Coronary artery (tissue), 2 donors: ENCODE data around the gene DDRGK1.
A peak's percentile ranks its signal among the peaks of the same experiment; 100 is the strongest.

Source experiments
- DNase-seq: peaks from one replicate; pipeline ENCODE4 v3.0.0-alpha.2; 2017; ENCODE audit warnings: low spot score
- H3K27ac ChIP-seq, 2 donors: fragments of 200-600 bp; sonication (generic); one replicate each; pipeline ENCODE4 v1.5.1; 2016 to 2019
- H3K4me3 ChIP-seq: fragments of 200-600 bp; sonication (generic); 2 replicates; pipeline ENCODE4 v1.5.1; 2016; ENCODE audit warnings: mild to moderate bottlenecking, moderate library complexity
- TF ChIP-seq, protein P1 (sequence below): fragments of 200-600 bp; sonication (generic); IDR thresholded peaks from one replicate; pipeline ENCODE4 v1.5.1; 2019; ENCODE audit warnings: antibody characterized with exemption

DDRGK1 gene

GRCh38 chr20:3204124-3204794, at the start of gene DDRGK1:
DDRGK1 (minus strand) TSS chr20:3204682; CDS start chr20:3204627, 55 bp downstream.
- TF ChIP-seq, protein P1, sequence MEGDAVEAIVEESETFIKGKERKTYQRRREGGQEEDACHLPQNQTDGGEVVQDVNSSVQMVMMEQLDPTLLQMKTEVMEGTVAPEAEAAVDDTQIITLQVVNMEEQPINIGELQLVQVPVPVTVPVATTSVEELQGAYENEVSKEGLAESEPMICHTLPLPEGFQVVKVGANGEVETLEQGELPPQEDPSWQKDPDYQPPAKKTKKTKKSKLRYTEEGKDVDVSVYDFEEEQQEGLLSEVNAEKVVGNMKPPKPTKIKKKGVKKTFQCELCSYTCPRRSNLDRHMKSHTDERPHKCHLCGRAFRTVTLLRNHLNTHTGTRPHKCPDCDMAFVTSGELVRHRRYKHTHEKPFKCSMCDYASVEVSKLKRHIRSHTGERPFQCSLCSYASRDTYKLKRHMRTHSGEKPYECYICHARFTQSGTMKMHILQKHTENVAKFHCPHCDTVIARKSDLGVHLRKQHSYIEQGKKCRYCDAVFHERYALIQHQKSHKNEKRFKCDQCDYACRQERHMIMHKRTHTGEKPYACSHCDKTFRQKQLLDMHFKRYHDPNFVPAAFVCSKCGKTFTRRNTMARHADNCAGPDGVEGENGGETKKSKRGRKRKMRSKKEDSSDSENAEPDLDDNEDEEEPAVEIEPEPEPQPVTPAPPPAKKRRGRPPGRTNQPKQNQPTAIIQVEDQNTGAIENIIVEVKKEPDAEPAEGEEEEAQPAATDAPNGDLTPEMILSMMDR = no peak
- H3K4me3 ChIP-seq = peak within 1 kb of the TSS; percentile 86
- peak; percentile 87 for DNase-seq
- peak within 1 kb of the TSS; percentile 69 to 93 for H3K27ac ChIP-seq

DNA sequence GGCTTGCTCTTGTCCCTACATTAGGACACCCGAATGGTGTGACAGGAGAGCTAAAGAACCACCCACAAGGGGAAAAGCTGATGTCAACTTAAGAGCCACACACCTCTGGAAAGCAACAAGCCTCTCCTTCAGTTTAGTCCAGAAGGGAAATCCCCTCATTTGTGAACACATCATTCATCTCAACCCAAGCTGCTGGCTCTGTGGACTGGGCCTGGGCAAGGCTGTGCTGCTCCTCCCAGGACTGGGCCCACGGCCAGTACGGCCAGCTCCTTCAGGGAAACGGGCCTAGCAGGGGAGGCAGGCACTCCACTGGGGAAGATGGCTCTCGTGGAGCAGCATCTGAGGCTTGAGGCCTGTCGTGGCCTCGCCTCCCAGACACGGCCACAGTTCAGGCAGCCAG, 47.3 kb upstream of the DDRGK1 start:
- DNase-seq = no peak
- H3K4me3 ChIP-seq = no peak overlapping the region
- H3K27ac ChIP-seq = no peak overlapping the region
- TF ChIP-seq, protein P1 = no peak

GRCh38 chr20:3250091-3250504, 45.6 kb upstream of the DDRGK1 start:
- no peak overlapping the region for H3K27ac ChIP-seq
- TF ChIP-seq, protein P1 = no peak
- no peak overlapping the region for H3K4me3 ChIP-seq
- no peak for DNase-seq

- H3K27ac ChIP-seq = no peak overlapping the region
- H3K4me3 ChIP-seq = peak overlapping the region; percentile 56
- DNase-seq = no peak
- TF ChIP-seq, protein P1 = no peak
Observed at GRCh38 chr20:3248993-3249347, 44.5 kb upstream of the DDRGK1 start.

DNA sequence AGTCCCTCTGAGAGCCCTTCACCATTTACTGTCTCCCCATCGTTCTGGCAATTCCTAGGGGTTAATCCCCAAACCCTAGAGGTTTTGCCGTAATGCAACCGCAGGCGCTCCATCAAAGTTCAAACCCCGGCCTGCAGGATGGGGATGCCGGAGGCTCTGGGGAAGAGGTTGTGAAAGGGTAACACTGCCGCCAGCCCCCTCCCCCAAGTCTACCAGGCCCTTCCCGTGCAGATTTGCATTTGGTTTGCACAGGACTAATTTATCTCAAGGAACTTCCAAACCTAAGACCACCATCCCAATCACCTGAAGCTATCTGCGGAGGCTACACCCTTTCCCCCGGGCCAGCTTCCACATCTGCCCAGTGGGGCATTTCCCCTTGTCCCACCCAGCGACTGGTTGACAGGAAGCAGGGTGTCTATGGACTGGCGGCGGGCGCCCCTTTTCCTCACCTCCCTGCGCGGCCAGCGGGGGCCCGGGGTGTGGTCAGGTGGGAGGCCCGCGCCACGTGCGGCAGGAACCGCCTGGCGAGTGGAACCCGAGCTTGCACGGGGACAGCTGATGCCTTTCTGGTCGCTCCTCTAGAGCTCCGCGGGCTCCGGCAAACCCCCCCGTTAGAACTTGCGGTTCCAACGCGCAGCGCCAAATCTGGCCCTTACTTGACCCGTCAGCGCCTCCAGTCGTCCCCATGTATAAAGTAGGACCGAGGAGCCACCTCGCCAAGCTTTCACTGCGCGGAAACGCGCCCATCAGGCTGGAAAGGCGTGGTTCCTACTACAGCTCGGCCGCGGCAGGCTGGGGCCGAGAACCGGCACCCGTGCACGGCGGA, 43.9 kb upstream of the DDRGK1 start:
- no peak overlapping the region for H3K27ac ChIP-seq
- TF ChIP-seq, protein P1 = no peak
- DNase-seq = no peak
- H3K4me3 ChIP-seq = peak overlapping the region; percentile 56

DNA sequence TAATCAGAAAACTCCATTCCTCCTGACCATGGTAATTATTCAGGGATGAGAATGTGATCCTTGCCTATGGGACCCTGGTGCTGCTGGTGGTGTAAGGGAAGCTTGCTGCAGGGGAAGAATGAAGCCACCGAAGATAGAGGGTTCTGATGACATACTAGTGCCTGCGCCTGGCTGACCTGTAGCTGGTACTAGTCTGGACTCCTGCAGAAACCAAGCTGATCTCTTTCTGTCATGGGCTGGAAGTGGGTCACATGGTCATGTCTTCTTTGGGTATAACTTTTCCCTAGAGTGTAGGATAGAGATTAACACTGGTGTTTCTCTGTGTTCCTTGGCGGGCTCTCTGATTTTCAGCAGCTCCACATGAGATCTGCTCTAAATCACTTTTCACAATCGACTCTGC, 43.2 kb upstream of the DDRGK1 start:
- Histone ChIP-seq H3K27ac (no peak overlapping the region), H3K4me3 (no peak overlapping the region)
- no peak for DNase-seq
- TF ChIP-seq, protein P1 = no peak
